ENCODE data around the gene ZNF33A. TPM values are rescaled to one million over a fixed set of nuclear protein-coding genes. Genes with fewer than 3 reads are reported as not detected.

Gene ZNF33A
- total and polyA plus RNA-seq, 2 donors (not counting 3 experiments of a cell fraction or from before 2014, with no cell fraction given): 4.6 to 13.2 TPM

DNA sequence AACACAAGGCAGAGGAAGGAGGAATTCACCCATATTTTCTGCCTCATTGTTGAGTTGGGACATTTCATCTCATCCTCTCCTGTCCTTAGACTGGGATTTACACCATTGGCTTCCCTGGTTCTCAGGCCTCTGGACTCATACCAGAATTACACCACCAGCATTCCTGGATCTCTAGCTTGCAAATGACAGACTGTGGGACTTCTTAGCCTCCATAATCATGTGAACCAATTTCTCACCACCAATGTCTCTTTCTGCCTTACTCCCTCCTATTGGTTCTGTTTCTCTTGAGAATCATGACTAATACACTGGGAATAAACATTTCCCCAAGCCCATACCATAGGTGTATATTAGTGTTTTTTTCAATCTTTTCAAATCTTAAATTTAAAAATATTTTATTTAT, 2.9 kb upstream of the ZNF33A start:
- H2AFZ ChIP-seq (ENCODE audit: low read depth, low read length): no peak overlapping the region
- intact Hi-C loops (cut with micrococcal nuclease): no loop called here
- no peak overlapping the region for H3K9ac ChIP-seq (replicated peaks; ENCODE audit: extremely low read depth, insufficient read depth, low read length)
- TF ChIP-seq, protein P1, sequence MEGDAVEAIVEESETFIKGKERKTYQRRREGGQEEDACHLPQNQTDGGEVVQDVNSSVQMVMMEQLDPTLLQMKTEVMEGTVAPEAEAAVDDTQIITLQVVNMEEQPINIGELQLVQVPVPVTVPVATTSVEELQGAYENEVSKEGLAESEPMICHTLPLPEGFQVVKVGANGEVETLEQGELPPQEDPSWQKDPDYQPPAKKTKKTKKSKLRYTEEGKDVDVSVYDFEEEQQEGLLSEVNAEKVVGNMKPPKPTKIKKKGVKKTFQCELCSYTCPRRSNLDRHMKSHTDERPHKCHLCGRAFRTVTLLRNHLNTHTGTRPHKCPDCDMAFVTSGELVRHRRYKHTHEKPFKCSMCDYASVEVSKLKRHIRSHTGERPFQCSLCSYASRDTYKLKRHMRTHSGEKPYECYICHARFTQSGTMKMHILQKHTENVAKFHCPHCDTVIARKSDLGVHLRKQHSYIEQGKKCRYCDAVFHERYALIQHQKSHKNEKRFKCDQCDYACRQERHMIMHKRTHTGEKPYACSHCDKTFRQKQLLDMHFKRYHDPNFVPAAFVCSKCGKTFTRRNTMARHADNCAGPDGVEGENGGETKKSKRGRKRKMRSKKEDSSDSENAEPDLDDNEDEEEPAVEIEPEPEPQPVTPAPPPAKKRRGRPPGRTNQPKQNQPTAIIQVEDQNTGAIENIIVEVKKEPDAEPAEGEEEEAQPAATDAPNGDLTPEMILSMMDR (IDR thresholded peaks at IDR 0.05; ENCODE audit: extremely low read depth in 1 of 2, insufficient read depth in 1 of 2, low read depth in 1 of 2, low read length in 2 of 2): no peak
- TF ChIP-seq FOS (IDR thresholded peaks at IDR 0.05; ENCODE audit: borderline replicate concordance, insufficient read depth, low read length): no peak
- TF ChIP-seq JUN (IDR thresholded peaks at IDR 0.05; ENCODE audit: borderline replicate concordance, insufficient read depth, insufficient read length, low read depth): no peak
- TF ChIP-seq GATA2 (IDR thresholded peaks at IDR 0.05; ENCODE audit: insufficient read depth, insufficient read length, low read depth, low read length): no peak
- TF ChIP-seq POLR2A (IDR thresholded peaks at IDR 0.05; ENCODE audit: low read depth, low read length): no peak
- no peak for TF ChIP-seq EZH2 (IDR thresholded peaks at IDR 0.05; ENCODE audit: borderline replicate concordance, low read depth, low read length, severe bottlenecking)
- TF ChIP-seq, protein P2, sequence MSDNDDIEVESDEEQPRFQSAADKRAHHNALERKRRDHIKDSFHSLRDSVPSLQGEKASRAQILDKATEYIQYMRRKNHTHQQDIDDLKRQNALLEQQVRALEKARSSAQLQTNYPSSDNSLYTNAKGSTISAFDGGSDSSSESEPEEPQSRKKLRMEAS (IDR thresholded peaks at IDR 0.05; ENCODE audit: insufficient read depth, insufficient read length): no peak
- no peak for TF ChIP-seq MYC (IDR thresholded peaks at IDR 0.05; ENCODE audit: low read depth, low read length)
- H3K4me2 ChIP-seq (ENCODE audit: insufficient read depth, low read length): no peak overlapping the region
- no peak overlapping the region for H3K4me3 ChIP-seq (replicated peaks in 1 of 3; ENCODE audit: insufficient read depth in 1 of 3, low read depth in 1 of 3, low read length in 3 of 3)
- no peaks in the 10 kb centered on the region for H3K9me1 ChIP-seq (replicated peaks; ENCODE audit: control insufficient read depth, extremely low read depth, insufficient read depth, low read length)
- no TSS peak for BruUV-seq (replicated peaks)
- H3K9me3 ChIP-seq (replicated peaks; ENCODE audit: control insufficient read depth, insufficient read depth, low read length): no peaks in the 10 kb centered on the region
- ChIA-PET POLR2A (no interaction called here), CTCF (interaction anchor here (1.1 kb wide), 1 partner anchor 31 kb away, joined by 3 read pairs; no protein-coding TSS in a partner anchor)
- dilution Hi-C loops (cut with MboI; ENCODE audit: extremely low pct_ligation_motif_present, low sequenced_read_pairs): no loop called here
- peaks cover 2 to 5% of the 10 kb centered on the region in 2 experiments for H3K27me3 ChIP-seq (ENCODE audit: control insufficient read depth in 2 of 2, insufficient read depth in 2 of 2, low read length in 2 of 2)
- H3K4me1 ChIP-seq (ENCODE audit: control insufficient read depth, extremely low read depth, insufficient read depth, low read length): peaks cover 13% of the 10 kb centered on the region
- no peaks in the 10 kb centered on the region for H3K79me2 ChIP-seq (ENCODE audit: control insufficient read depth, insufficient read depth, low read length)
- H4K20me1 ChIP-seq (replicated peaks; ENCODE audit: control insufficient read depth, extremely low read depth, insufficient read depth, low read length): no peaks in the 10 kb centered on the region
- H3K36me3 ChIP-seq (ENCODE audit: control insufficient read depth in 2 of 2, extremely low read depth in 1 of 2, insufficient read depth in 2 of 2, low read length in 2 of 2): no peaks in the 10 kb centered on the region
- no peak for FAIRE-seq
- no peak overlapping the region for H3K27ac ChIP-seq (ENCODE audit: insufficient read depth, low read depth, low read length)
- no peak for DNase-seq (ENCODE audit: low read depth, low spot score)

Data from endothelial cell of umbilical vein (primary cell).